GM19240 (cell line): ENCODE measurements around the gene TCTN1.
"Not testable (repeated sequence)": the region's sequence is repeated elsewhere in the genome, so short reads cannot be mapped to it uniquely, and the experiment has no call there.

Experiments
- DNase-seq: peaks from one replicate; pipeline ENCODE4 v3.0.0; 2011; ENCODE audit warnings: low spot score; ENCODE audit not compliant: insufficient read length

The TCTN1 gene

GRCh38 chr12:110585231-110585799, 28.6 kb upstream of the TCTN1 start:
- no peak for DNase-seq

GRCh38 chr12:110587102-110587501, 26.8 kb upstream of the TCTN1 start:
- DNase-seq: not testable (repeated sequence)

- no peak for DNase-seq
These were observed 23.9 kb upstream of the TCTN1 start for GRCh38 chr12:110590059-110590458.

- DNase-seq: no peak
These were observed 23.1 kb upstream of the TCTN1 start for GRCh38 chr12:110590806-110591326.

GRCh38 chr12:110591451-110592051, 22.4 kb upstream of the TCTN1 start:
- DNase-seq: no peak

GRCh38 chr12:110592078-110592477, 21.9 kb upstream of the TCTN1 start:
- DNase-seq: no peak

GRCh38 chr12:110592919-110593318, 21.0 kb upstream of the TCTN1 start:
- not testable (repeated sequence) for DNase-seq

GRCh38 chr12:110597885-110598284, 16.0 kb upstream of the TCTN1 start:
- DNase-seq: no peak

GRCh38 chr12:110599334-110599733, 14.6 kb upstream of the TCTN1 start:
- no peak for DNase-seq

GRCh38 chr12:110600254-110600653, 13.7 kb upstream of the TCTN1 start:
- DNase-seq: no peak

- DNase-seq: not testable (repeated sequence)
These were observed 11.7 kb upstream of the TCTN1 start for GRCh38 chr12:110602085-110602814.

- DNase-seq: no peak
These were observed 7.7 kb upstream of the TCTN1 start for GRCh38 chr12:110606253-110606611.

GRCh38 chr12:110613071-110613770, 708 bp upstream of the TCTN1 start:
- no peak for DNase-seq

- no peak for DNase-seq
These were observed 1.2 kb downstream of the TCTN1 start for GRCh38 chr12:110615171-110615570.

GRCh38 chr12:110616471-110617115, 2.7 kb downstream of the TCTN1 start:
- no peak for DNase-seq

- no peak for DNase-seq
These were observed 5.6 kb downstream of the TCTN1 start for GRCh38 chr12:110619534-110619953.

GRCh38 chr12:110622582-110622981, 8.7 kb downstream of the TCTN1 start:
- DNase-seq: no peak

GRCh38 chr12:110627500-110628195, 13.7 kb downstream of the TCTN1 start:
- DNase-seq: no peak

GRCh38 chr12:110635055-110635454, 21.1 kb downstream of the TCTN1 start:
- DNase-seq: no peak

- no peak for DNase-seq
These were observed 22.6 kb downstream of the TCTN1 start for GRCh38 chr12:110636516-110636915.
